ENCODE measurements around the gene IL15.
"Not testable (repeated sequence)": the region's sequence is repeated elsewhere in the genome, so short reads cannot be mapped to it uniquely, and the experiment has no call there.

IL15 gene, protein sequence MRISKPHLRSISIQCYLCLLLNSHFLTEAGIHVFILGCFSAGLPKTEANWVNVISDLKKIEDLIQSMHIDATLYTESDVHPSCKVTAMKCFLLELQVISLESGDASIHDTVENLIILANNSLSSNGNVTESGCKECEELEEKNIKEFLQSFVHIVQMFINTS

DNA sequence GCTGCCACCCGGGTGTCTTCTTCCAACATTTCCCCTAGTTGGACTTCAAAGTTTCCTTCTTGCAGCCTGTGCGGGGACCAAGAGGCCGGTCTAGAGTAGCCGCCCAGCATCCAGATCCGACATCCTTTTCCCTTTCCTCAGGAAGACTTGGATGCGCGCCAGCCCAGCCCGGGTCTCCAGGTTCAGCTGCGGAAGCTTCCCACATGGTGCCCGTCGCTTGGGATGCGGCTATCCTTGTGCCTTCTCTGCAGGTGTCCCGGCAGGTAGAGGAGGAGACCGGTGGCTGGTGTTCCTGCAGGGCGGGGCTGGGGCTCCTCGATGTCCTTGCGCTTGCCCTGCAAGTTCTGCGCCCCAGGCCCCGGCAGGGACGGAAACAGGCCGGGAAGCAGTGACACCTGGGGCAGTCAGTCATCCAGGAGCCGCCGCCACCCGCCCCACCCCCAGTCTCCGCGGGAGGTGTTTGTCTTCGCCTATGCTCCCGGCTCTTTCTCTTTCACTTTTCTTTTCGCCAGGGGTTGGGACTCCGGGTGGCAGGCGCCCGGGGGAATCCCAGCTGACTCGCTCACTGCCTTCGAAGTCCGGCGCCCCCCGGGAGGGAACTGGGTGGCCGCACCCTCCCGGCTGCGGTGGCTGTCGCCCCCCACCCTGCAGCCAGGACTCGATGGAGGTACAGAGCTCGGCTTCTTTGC lies at the start of gene IL15:
IL15 (plus strand) TSS at position 502 of the 689 bp plus-strand sequence. CDS start 82,882 bp downstream, outside the sequence.
- DNase-seq: peak in 1 of 2 donors; percentile 18

DNA sequence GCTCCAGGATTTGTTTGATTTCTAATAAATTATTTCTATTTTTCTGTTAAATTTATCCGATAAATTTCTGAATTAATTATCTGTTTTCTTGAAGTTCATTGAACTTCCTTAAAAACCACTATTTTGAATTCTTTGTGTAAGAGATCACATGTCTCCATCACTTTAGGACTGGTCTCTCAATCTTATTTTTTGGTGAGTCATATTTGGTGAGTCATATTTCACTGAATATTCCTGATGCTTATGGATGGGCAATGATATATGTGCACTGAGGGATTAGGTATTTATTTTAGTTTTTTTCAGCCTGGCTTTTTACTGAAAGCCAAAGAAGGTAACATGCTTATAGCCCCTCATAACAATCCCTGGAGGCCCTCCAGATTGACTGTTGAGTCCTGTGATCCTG lies 48.5 kb upstream of the IL15 start:
- no peak for DNase-seq

DNA sequence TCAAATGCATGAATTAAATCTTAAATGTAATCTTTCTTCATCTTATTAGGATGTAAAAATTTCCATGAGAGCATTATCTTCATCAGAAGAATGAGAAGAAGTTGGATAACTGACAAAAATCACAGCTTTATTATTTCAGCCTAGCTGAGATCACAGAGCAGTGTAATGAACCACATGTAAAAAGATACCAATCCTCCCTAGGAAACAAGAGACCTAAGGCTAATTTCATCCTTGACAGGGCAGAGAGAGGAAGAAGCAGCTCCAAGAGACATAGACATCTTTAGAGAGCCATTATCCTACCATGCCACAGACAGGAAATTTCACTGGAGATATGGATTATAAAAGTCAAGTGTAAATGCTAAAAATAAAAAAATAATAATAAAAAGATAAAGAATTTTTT lies 40.9 kb upstream of the IL15 start:
- no peak for DNase-seq

DNA sequence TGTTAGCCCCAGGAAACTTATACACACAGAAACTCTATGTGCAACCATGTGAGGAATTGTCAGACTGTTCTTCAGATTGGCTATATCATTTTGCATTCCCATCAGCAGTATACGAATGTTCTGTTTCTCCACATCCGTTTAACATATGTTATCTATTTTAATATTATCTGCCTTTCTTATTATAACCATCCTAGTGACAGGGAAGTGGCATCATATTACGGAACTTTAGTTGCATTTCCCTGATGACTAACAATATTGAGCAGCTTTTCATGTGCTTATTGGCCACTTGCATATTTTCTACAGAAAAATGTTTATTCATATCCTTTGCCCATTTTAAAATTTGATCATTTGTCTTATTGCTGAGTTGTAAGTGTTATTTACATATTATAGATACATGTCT lies 36.5 kb upstream of the IL15 start:
- no peak for DNase-seq

DNA sequence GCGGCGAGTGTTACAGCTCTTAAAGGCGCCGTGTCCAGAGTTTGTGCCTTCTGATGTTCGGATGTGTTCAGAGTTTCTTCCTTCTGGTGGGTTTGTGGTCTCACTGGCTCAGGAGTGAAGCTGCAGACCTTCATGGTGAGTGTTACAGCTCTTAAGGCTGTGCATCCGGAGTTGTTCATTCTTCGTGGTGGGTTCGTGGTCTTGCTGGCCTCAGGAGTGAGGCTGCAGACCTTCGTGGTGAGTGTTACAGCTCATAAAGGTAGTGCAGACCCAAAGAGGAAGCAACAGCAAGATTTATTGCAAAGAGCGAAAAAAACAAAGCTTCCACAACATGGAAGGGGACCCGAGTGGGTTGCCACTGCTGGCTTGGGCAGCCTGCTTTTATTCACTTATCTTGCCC lies 31.7 kb upstream of the IL15 start:
- DNase-seq: not testable (repeated sequence)

DNA sequence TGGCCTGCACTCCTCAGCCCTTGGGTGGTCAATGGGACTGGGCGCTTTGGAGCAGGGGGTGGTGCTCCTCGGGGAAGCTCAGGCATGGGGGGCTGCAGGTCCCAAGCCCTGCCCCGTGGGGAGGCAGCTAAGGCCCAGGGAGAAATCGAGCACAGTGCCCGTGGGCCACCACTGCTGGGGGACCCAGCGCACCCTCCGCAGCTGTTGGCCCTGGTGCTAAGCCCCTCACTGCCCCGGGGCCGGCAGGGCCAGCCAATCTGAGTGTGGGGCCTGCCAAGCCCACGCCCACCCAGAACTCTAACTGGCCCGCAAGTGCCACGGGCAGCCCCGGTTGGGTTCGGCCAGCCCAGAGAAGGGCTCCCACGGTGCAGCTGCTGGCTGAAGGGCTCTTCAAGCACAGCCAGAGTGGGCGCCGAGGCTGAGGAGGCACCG lies 30.9 kb upstream of the IL15 start:
- DNase-seq: no peak

DNA sequence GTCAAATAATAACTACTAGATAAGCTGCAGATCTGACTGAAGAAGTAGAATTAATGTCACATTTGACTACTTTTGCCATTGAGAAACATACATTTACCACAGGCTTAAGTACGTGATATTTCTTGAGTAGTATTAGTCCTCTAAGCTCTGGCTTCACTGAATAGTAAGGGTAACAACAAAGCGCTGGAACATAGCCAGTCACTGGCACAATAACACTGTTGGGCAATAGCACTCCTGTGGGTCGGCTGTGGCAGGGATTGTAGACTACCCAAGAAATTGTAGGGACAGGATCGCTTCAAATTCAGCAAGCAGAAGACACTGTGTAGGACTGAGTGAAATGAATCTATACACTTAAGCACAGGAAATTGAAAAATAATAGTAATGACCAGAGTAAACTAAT lies 27.1 kb upstream of the IL15 start:
- no peak for DNase-seq

DNA sequence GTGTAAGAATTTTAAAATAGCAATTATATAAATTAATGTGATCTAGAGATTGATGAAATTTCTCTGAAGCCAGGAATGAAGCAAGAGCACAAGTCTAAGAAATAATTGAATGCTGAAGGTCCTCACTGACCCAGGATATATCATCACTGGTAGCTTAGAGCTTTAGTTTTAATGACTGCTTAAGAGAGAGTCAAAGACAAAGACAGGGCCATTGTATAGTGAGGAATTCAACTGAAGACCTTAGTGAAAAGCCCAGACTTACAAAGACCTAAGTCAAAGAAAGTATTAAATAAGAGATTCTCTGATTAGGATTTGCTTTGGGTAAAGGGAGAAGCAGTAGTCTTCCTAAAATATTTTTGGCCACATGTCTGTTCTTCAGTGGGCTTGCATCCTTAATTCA lies 26.0 kb upstream of the IL15 start:
- DNase-seq: no peak

DNA sequence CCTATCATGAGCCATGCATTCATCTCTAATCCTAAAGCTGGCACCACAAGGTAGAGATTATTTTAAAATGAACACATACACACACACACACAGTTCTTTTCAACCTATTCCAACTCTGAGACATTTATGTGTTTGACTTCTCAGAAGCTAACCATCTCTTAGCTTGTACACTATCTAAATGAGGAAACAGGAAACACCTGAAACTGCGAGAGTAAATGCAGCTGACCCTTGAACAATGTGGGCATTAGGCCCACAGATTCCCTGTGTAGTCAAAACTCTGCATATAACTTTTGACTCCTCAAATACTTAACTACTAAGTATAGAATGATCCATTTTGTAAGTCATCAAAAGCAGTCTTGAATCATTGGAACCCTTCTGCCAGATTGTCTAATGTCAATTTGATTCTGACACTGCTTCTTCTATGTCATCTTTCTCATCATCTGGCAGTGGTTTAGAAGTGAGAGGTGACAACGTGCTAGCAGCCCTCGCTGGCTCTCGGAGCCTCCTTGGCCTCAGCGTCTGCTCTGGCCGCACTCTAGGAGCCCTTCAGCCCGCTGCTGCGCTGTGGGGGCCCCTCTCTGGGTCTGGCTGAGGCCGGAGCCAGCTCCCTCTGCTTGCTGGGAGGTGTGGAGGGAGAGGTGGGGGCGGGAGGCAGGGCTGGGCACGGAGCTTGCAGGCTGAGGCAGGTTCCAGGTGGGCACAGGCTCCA lies 21.4 kb upstream of the IL15 start:
- DNase-seq: no peak

DNA sequence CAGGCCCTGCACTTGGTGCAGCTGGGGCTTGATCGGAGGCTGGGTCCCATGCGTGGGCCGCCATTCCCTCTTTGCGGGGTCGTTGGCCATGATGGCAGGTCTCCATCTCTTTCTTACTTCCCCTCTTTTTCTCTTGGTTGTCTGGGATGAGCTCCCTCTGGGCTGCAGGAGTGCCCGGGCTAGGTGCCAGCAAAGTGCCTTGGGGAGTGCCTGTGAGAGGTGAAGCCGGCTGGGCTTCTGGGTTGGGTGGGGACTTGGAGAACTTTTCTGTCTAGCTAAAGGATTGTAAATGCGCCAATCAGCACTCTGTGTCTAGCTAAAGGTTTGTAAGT lies 20.8 kb upstream of the IL15 start:
- DNase-seq: not testable (repeated sequence)

DNA sequence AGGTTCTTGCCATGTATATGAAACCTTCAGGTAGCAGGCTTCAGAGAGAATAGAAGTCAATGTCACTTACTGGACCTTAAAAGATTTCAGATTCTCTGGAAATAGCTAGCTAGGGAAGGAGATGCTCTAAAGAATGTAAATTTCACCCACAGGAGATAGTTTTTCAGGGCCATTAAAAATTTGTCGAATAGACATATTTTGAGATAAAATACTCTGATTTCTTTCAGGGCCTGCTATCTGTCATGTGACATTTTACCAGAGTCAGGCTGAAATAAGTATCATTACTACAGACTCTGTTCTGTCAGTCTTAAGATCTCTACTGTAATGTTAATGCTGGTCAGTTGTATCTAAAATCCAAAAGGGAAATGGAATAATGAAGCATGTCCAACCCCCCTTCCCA lies 15.7 kb upstream of the IL15 start:
- DNase-seq: no peak

DNA sequence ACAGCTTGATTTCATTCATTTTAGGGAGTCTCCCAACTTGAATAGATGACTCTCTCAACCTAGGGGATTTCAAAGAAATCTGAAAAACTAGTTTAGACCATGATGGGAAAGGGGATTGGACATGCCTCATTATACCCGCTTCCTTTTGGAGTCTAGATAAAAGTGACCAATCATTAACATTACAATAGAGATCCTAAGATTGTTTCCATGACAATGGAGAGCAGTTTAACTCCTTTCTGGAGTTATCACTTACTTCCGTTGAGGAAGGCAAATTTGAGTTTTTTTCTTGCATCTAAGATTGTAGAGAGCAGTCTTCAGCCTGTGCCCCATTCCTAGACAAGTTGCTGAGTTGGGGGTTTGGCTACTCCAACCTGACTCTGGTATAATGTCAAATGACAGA lies 11.4 kb upstream of the IL15 start:
- DNase-seq: no peak

DNA sequence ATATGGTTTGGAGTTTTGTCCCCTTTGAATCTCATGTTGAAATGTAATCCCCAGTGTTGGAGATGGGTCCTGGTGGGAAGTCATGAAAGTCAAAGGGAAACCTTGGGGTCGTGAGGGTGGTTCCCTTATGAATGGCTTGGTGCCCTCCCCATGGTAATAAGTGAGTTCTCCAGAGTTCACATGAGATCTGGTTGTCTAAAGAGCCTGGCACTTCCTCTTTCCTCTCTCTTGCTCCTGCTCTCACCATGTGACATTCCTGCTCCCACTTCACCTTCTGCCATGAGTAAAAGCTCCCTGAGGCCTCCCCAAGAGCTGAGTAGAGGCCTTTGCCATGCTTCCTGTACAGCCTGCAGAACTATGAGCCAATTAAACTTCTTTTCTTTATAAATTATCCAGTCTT lies 5.5 kb upstream of the IL15 start:
- DNase-seq: no peak

DNA sequence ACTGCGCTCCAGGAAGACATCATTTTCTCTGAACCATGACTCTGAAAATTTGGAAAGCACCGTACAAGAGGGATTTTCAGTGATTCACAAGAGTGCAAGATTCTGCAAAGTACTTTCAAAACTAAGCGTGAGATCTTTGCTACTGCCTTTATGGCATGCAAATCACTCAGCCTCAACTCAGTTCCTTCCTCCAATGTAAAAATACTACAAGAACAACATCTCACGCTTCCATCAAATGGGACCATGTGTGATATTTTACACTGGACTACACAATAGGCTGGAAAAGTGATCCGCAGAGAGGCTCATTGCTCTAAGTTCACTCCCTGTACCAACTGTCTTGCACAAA lies 674 bp upstream of the IL15 start:
- no peak for DNase-seq

DNA sequence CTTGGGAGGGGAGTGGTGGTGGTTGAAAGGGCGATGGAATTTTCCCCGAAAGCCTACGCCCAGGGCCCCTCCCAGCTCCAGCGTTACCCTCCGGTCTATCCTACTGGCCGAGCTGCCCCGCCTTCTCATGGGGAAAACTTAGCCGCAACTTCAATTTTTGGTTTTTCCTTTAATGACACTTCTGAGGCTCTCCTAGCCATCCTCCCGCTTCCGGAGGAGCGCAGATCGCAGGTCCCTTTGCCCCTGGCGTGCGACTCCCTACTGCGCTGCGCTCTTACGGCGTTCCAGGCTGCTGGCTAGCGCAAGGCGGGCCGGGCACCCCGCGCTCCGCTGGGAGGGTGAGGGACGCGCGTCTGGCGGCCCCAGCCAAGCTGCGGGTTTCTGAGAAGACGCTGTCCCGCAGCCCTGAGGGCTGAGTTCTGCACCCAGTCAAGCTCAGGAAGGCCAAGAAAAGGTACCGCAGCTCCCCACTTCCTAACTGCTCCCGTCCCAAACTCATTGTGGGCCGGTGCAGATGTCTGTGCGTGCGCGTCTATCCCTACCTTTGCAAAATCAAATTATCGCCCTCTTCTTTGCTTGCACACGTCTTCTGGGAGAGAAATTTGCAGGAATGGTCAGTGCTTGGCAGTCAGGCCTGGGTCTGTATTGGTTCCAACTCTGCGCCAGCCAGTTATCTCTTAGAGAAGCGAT lies 533 bp downstream of the IL15 start:
- DNase-seq: peak in 1 of 2 donors; percentile 18

DNA sequence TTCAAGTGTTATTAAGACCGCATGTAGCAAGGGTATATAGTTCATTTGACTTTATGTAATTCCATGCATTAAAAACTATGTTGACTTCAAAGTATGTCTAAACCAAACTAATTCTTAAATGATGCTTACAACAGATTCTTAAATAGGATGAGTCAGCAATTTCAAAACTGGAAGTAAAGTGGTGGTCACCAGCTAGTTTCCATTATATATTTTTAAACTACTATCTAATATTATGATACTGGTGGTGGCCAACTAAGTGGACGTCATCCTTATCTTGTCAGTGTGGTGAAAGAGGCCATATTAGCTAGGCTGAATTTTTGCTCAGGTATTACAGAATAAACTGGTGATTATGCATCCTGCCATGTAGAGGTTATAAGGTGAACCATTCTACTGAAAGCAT lies 1.2 kb downstream of the IL15 start:
- DNase-seq: no peak

DNA sequence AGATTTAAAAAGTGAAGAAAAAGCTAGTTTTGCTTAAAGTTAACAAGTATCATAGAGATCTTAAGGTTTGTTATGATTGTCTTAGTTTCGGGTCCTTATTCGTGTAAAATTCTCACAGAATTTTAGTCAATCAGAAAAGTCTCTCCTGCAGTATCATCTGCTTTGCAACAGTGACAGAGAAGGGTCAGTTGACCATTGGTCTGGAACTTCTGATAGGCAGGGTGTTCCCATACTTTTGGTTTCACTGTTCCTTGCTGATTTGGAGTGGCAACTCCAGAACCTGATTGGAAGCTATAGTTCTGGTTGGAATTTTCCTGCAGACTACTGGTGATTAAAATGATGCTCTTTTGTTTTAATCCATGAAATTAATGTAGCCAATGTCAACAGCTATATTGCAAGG lies 1.8 kb downstream of the IL15 start:
- no peak for DNase-seq

DNA sequence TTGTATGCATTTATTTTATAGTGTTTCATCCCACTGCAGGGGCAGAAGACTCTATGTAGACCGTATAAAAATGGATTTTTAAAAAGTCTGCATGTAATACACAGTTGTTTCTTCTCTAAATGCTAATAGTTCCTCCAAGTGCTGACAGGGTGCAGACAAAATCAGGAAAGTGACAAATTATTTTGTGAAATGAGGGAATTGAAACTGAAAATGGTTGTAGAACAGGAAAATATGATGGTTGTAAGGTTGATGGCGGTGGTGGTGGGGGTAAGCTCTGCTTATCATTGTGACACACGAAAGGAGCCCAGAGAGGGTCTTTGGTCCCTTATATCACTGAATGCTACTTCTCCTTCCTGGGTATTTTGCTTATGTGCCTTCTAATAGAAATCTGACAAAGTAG lies 4.3 kb downstream of the IL15 start:
- DNase-seq: no peak

DNA sequence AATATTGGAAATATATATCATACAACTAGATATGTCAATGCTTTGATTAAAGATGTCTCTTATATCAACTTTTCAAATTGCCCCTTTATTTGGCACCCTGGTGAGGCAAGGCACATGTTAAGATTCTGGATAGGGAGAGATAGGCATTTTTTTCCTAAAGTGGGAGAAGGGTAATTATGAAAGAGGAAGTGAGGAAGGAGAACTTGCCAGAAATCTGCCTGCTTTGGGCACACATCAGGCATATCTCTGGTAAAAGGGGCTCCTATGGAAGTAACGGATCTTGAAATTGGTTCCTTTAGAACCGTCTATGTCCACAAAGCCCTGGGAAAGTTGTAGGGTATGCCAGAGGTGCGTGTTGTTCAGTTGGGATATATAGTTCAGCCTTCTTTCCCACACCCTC lies 5.7 kb downstream of the IL15 start:
- no peak for DNase-seq

DNA sequence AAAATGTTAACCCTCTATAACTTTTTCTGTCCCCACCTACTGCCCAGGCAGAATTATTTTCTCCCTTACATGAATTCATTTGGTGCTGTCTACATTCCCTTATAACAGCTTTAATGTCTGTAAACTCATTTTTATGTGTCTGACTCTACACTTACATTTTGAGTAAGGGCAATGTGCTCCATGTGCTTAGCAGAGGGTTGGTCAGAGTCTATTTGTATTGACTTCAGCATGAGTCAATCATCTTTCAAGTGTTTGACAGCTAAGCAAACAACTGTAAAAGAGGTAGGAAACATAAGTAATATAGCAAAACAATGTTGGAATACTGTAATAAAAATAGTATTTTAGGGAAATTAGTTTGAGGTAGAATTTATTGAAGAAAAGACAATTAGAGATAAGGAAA lies 6.3 kb downstream of the IL15 start:
- DNase-seq: no peak

DNA sequence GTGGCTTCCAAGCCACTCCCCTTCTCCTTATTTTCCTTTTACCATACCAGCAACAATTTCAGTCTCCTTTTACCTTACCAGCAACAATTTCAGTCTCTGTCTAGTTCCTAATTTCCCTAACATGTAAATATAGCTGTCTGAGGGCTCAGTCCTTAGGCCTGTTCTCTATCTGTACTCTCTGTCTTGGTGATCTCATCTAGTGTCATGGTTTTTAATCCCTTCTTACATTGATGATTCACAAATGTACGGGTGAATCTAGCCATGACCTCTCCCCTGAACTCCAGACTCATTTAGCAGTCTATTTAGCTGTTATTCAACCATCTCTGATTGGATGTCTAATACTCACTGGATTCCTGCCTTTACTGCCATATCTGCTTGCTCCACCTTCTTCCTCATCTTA lies 7.2 kb downstream of the IL15 start:
- no peak for DNase-seq

DNA sequence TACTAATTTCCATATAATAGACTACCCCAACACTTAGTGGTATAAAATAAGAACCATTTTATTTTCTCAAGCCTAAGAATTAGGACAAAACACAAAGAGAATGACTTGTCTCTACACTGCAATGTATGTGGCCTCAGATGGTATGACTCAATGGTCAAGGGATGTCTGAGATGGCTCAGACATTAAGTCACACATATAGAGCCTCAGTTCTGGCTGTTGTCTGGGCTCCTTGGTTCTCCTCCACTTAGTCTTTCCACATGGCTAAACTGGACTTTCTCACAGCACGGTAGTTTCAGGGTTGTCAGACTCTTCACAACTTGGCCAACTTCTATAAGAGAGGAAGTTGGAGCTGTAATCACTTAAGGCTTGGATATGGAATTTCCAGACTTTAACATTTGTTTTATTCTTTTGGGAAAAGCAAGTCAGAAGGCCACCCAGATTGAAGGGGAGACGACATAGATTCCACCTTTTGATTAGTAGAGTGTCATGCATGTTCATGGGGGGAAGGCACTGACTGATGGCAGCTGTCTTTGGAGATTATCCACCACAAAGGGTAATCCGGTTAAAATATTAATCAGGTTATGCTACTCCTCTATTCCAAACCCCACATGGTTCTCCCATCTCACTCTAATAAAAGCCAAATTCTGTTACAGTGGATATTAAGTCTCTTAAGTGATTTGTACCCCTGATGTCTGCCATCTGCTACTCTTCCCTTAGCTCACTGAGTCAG lies 9.4 kb downstream of the IL15 start:
- DNase-seq: no peak

DNA sequence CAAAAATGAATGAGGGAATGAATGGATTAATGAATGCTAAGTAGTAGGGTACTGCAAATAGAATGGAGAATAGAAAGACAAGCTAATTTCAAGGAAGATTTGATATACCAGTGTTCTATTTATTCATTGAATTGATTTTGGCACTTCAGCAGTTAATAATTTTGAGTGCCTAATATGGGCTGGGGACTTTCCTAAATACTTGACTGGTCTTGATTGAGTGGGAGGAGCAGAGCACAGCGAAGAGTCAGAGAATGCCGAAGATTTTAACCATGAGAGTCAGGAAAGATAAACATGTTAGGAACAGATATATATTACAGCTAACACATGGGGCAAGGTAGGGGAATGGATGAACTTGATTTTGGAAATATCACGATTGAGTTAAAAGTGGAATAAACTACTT lies 10.6 kb downstream of the IL15 start:
- DNase-seq: no peak

Data from hippocampal formation (tissue), 2 donors.